ENCODE results near the gene OR4F15.

Gene OR4F15

DNA sequence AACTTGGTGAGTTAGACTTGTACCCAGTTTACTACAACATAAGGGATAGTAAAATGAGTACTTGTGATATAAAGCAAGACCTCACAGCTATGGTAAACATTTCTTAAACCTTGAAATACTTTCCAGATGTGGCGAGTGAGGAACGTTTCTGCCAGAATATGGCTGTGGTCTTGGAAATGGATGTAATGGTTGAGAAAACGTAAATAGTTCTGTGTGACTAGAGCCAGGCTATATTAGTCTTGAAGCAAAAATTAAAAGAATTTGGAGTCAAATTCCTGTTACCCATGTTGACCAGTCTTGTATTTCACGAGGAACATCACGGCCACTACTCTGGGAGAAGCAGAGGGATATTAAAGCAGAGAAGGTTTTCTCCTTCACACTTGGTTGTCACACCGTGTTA lies 15.3 kb downstream of the OR4F15 start:
- Histone ChIP-seq H3K27ac (ENCODE audit: low read depth in 2 of 2, low read length in 2 of 2) (no peak overlapping the region), H3K27me3 (ENCODE audit: control insufficient read depth in 2 of 2, insufficient read depth in 2 of 2, low read length in 2 of 2) (no peaks in the 10 kb centered on the region), H3K9me3 (ENCODE audit: control insufficient read depth in 2 of 2, low read length in 2 of 2) (no peaks in the 10 kb centered on the region), H3K36me3 (ENCODE audit: control insufficient read depth in 2 of 2, insufficient read depth in 2 of 2, low read length in 2 of 2) (no peaks in the 10 kb centered on the region), H3K4me3 (ENCODE audit: low read length in 2 of 2) (no peak overlapping the region), H3K4me1 (ENCODE audit: control insufficient read depth in 2 of 2, insufficient read depth in 2 of 2, low read length in 2 of 2) (no peaks in the 10 kb centered on the region), H3K9ac (ENCODE audit: low read depth in 1 of 2, low read length in 2 of 2) (no peak overlapping the region)

DNA sequence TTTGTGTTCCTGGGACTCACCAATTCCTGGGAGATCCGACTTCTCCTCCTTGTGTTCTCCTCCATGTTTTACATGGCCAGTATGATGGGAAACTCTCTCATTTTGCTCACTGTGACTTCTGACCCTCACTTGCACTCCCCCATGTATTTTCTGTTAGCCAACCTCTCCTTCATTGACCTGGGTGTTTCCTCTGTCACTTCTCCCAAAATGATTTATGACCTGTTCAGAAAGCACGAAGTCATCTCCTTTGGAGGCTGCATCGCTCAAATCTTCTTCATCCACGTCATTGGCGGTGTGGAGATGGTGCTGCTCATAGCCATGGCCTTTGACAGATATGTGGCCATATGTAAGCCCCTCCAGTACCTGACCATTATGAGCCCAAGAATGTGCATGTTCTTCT lies 16.8 kb downstream of the OR4F15 start:
- no peak overlapping the region for H3K4me3 ChIP-seq (ENCODE audit: low read length in 2 of 2)
- no peak overlapping the region for H3K27ac ChIP-seq (ENCODE audit: low read depth in 2 of 2, low read length in 2 of 2)
- H3K4me1 ChIP-seq (ENCODE audit: control insufficient read depth in 2 of 2, insufficient read depth in 2 of 2, low read length in 2 of 2) = no peaks in the 10 kb centered on the region
- no peaks in the 10 kb centered on the region for H3K9me3 ChIP-seq (ENCODE audit: control insufficient read depth in 2 of 2, low read length in 2 of 2)
- H3K9ac ChIP-seq (ENCODE audit: low read depth in 1 of 2, low read length in 2 of 2) = no peak overlapping the region
- no peaks in the 10 kb centered on the region for H3K36me3 ChIP-seq (ENCODE audit: control insufficient read depth in 2 of 2, insufficient read depth in 2 of 2, low read length in 2 of 2)
- H3K27me3 ChIP-seq (ENCODE audit: control insufficient read depth in 2 of 2, insufficient read depth in 2 of 2, low read length in 2 of 2) = no peaks in the 10 kb centered on the region

DNA sequence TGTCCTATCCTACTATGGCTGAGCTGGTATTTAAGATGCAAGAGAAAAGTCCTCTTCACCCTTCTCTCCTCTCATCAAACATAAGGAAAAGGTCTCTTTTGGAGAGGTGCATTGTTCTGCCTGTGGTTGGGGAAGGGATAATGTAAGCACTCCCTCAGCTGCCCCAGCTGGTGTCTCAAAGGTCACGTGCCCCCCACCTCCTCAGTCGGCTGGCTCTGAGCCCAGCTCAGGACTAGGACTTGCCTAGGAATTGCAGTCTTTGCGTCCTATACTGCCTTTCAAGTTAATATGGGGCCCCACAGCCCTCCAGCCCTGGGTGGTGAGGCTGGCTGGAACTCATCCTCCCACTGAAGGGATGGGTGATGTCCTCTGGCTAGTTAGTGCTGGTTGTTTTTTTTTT lies 29.7 kb downstream of the OR4F15 start:
- Histone ChIP-seq H3K36me3 (ENCODE audit: control insufficient read depth in 2 of 2, insufficient read depth in 2 of 2, low read length in 2 of 2) (no peaks in the 10 kb centered on the region), H3K4me1 (ENCODE audit: control insufficient read depth in 2 of 2, insufficient read depth in 2 of 2, low read length in 2 of 2) (no peaks in the 10 kb centered on the region), H3K9me3 (ENCODE audit: control insufficient read depth in 2 of 2, low read length in 2 of 2) (no peaks in the 10 kb centered on the region)

DNA sequence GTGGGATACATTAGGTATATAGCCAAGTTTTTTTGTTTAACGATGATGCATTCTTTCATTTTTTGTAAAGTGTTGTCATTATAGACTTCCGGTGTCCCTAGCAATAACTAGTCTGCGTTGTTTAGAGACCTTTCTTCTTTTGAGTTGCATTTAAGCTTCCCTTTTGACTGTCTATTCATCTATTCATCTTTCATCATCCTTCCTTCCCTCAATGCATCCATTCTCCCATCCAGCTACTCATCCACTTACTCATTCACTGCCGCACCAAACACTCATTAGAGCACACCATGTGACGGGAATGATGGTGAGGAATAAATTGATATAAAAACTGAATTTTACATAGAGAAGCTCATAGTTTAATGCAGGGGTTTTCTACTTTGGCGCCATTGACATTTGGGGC lies 32.9 kb downstream of the OR4F15 start:
- Histone ChIP-seq H3K27ac (ENCODE audit: low read depth in 2 of 2, low read length in 2 of 2) (no peak overlapping the region), H3K4me1 (ENCODE audit: control insufficient read depth in 2 of 2, insufficient read depth in 2 of 2, low read length in 2 of 2) (no peaks in the 10 kb centered on the region), H3K36me3 (ENCODE audit: control insufficient read depth in 2 of 2, insufficient read depth in 2 of 2, low read length in 2 of 2) (no peaks in the 10 kb centered on the region), H3K27me3 (ENCODE audit: control insufficient read depth in 2 of 2, insufficient read depth in 2 of 2, low read length in 2 of 2) (no peaks in the 10 kb centered on the region), H3K9me3 (ENCODE audit: control insufficient read depth in 2 of 2, low read length in 2 of 2) (no peaks in the 10 kb centered on the region), H3K9ac (ENCODE audit: low read depth in 1 of 2, low read length in 2 of 2) (no peak overlapping the region), H3K4me3 (ENCODE audit: low read length in 2 of 2) (no peak overlapping the region)

More for the DNA sequence above, 29.7 kb downstream of the OR4F15 start:
- Histone ChIP-seq H3K27me3 (ENCODE audit: control insufficient read depth in 2 of 2, insufficient read depth in 2 of 2, low read length in 2 of 2) (no peaks in the 10 kb centered on the region), H3K9ac (ENCODE audit: low read depth in 1 of 2, low read length in 2 of 2) (no peak overlapping the region), H3K4me3 (ENCODE audit: low read length in 2 of 2) (no peak overlapping the region), H3K27ac (ENCODE audit: low read depth in 2 of 2, low read length in 2 of 2) (no peak overlapping the region)

DNA sequence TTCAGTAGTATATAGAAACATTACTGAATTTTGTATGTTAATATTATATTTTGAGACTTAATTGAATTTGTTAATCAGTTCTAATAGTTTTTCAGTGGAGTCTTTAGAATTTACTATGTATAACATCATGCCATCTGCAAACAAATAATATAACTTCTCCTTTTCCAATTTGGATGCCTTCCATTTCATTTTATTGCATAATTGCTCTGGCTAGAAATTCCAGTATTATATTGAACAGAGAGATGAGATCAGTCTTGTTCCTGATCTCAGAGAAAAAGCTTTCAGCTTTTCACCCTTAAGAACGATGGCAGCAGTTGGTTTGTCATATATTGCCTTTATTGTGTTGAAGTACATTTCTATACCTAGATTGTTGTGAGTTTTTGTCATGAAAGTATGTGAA lies 40.4 kb downstream of the OR4F15 start:
- no peak overlapping the region for H3K9ac ChIP-seq (ENCODE audit: low read depth in 1 of 2, low read length in 2 of 2)
- no peak overlapping the region for H3K4me3 ChIP-seq (ENCODE audit: low read length in 2 of 2)
- no peaks in the 10 kb centered on the region for H3K4me1 ChIP-seq (ENCODE audit: control insufficient read depth in 2 of 2, insufficient read depth in 2 of 2, low read length in 2 of 2)
- H3K27me3 ChIP-seq (ENCODE audit: control insufficient read depth in 2 of 2, insufficient read depth in 2 of 2, low read length in 2 of 2) = no peaks in the 10 kb centered on the region
- H3K27ac ChIP-seq (ENCODE audit: low read depth in 2 of 2, low read length in 2 of 2) = no peak overlapping the region
- no peaks in the 10 kb centered on the region for H3K36me3 ChIP-seq (ENCODE audit: control insufficient read depth in 2 of 2, insufficient read depth in 2 of 2, low read length in 2 of 2)
- H3K9me3 ChIP-seq (ENCODE audit: control insufficient read depth in 2 of 2, low read length in 2 of 2) = no peaks in the 10 kb centered on the region
